ENCODE data around the gene TNFRSF18.

The TNFRSF18 gene

DNA sequence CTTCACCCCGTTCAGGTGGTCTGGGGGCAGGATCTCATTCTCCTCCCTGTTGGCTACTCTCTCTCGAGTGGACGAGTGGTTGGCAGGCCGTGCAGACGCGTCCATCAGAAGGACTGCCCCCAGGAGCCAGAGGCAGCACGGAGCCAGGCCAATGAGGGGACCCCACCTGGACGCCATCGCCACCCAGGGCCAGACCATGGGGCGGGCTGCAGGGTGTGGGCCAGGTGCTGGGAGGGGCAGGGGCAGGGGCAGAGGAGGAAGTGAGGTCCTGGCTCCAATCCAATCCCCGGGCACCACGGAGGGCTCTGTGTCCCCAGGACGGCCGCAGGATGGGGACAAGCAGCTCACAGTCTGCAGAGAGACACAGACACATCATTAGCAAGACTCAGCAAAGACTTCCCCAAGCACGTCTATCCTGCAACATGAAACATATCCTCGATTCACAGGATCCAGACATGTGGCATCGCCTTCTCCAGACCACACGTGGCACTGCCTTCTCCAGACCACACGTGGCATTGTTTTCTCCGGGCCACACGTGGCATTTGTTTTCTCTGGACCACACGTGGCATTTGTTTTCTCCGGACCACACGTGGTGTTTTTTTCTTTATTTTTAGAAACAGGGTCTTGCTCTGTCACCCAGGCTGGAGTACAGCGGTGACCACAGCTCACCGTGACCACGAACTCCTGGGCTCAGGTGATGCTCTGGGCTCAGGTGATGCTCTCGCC is 22.4 kb upstream of the TNFRSF18 start:
- DNase-seq (ENCODE audit: low spot score), result no peak

DNA sequence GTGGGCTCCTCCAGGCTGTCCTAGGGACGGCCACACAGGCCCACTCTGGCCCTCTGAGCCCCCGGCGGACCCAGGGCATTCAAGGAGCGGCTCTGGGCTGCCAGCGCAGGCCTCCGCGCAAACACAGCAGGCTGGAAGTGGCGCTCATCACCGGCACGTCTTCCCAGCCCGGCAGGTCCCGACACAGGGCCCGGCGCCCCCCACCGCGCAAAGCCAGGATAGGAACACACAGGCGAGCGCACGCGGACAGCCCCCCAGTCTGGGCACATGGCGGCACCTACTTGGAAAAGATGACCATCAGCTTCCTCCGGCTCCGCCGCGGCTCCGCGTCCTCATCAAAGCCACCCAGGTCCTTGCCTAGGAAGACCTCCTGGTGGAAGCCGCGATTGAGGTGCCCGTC is 21.8 kb upstream of the TNFRSF18 start:
- no peak for DNase-seq (ENCODE audit: low spot score)

DNA sequence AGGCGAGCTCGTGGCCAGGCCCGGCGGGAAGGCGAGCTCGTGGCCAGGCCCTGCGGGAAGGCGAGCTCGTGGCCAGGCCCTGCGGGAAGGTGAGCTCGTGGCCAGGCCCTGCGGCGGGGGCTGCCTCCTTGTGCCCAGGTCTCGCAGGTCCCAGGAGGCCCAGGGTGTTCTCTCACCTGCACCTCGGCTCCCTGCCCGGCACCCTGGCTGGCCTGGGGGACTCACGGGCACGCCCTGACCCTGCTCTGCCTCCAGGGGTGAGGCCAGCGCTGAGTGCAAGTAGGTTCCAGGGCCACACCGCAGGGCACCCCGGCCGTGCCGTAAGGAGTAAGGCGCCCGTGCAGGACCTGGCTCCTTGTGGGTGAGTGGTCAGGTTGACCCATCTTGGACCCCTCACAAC is 21.0 kb upstream of the TNFRSF18 start:
- no peak for DNase-seq (ENCODE audit: low spot score)

DNA sequence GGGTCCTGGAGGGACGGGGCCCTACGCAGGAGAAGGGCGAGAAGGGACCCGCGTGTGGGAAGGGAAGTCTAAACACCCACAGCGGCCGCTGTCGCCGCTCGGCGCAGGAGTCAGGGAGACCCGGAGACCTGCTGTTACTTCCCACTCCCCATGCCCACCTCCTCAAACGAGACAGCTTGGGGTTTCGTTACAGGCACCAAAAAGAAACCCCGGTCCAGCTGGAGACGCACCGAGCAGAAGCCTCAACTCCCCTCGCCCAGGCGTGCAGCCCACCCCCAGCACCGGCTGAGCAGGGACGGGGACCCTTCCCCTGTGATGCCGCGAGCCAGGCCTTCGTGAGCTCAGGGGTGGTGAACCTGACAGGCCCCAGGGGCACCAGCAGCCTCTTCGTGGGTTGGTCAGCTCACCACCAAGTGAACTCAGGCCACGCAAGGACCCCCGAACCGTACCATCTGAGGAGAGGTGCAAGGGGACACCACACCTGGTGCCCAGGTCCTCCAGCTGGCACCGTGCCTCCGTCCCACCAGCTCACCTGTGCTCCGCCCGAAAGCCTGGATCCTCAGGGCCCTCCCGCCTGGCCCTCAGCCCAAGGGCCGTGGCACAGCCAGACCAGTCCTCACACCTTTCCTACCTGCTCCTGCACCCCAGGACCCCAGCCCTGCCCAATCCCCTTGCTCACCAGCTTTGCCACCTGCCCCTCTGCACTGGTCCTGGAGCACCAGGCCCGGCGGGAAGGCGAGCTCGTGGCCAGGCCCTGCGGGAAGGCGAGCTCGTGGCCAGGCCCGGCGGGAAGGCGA is 20.4 kb upstream of the TNFRSF18 start:
- DNase-seq (ENCODE audit: low spot score), result no peak

DNA sequence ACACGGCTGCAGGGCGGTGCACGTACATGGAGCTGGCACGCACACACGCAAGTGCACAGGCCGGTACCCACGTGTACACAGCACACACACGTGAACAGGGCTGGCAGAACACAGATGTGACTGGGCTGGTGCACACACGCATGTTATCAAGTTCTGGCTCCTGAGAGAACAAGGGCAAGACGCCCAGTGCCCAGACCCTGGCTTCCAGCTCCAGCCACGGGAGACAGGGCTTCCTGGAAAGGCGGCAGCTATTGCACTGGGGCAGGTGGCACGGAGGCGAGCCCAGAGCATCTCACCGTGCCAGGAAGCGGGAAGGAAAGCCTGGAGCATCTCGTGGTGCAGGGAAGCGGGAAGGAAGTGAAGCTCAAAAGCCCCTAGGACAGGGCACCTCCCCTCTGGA is 19.5 kb upstream of the TNFRSF18 start:
- no peak for DNase-seq (ENCODE audit: low spot score)

DNA sequence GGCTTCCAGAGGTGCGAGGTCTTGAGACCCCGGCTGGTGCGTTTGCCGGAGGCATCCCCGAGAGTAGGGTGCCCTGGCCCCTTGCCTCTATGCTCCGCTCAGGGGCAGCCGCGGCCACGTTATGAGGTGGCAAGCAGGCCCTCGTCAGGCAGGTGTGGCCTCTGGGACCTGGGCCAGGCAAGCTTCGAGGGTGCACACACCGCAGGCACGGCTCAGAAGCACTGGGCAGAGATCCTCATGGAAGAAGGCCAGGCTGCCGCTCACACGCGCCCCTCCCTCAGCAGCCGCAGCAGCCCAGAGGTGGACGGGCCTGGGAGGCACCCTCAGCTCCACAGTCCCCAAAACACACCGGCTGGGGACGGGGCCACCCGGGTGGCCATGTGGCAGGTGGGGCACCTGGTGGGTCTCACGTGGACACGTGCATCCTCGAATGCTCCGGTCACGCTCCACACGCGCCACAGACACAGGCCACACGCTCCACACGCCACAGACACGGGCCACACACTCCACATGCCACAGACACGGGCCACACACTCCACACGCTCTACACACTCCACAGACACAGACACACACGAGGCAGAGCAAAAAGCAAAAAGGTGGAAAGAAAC is 18.9 kb upstream of the TNFRSF18 start:
- DNase-seq (ENCODE audit: low spot score), result no peak

DNA sequence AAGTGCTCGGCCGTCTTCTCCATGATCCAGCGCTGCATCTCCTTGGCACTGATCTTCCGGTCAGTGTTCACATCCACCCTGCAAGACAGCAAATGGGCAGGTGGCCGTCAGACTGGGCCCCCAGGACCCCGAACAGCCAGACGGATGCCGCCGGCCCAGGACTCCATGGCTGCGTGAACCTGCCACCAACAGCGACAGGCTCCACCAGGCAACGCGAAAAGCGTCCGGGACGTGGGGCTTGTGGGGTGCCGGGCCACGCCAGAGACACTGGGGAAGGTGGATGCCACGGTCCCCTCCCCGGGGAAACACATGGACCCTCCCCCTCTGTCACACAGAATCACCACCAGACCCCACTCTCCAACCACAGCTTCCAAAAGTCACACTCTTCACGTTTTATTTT is 17.5 kb upstream of the TNFRSF18 start:
- DNase-seq (ENCODE audit: low spot score), result no peak

DNA sequence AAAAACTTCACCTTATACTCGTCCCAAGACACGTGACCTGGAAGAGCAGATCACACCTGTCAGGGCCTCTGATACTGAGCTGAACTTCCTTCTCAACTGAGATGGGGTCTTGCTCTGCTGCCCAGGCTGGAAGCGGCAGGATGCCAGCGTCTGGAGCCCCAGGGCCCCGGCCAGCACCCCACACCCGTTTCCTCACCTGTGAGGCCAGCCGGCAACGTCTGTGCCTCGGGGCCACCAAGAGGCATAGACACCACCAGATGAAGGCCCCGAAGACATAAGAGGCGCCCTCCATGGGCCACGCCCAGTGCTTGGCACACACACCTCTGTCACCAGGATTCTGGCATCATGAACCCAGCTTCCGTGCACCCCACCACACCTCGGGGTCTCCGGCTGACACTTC is 16.9 kb upstream of the TNFRSF18 start:
- DNase-seq (ENCODE audit: low spot score), result no peak

DNA sequence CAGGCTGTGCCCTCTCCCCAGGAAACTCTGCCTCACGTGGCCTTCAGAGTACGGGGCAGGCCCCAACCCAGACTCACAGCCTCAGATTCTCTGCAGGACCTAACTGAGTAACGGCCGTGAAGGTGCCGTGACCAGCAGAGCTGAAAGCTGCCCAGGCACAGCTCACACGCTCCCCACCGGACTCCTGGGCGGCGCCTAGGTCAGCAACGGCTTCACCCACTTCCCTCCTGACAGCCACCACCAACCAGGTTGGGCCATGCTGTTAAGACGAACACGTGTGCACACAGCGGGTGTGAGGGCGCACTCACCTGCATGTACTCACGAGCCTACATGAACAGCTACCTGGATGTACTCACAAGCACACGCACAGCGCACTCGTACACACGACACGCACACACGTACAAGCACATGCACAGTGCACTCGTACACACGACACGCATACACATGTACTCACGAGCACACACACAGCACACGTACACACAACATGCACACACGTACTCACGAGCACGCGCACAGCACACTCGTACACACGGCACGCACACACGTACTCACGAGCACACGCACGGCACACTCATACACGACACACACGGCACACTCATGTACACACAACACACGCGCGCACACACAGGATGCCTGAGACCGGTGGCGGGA is 16.3 kb upstream of the TNFRSF18 start:
- no peak for DNase-seq (ENCODE audit: low spot score)

DNA sequence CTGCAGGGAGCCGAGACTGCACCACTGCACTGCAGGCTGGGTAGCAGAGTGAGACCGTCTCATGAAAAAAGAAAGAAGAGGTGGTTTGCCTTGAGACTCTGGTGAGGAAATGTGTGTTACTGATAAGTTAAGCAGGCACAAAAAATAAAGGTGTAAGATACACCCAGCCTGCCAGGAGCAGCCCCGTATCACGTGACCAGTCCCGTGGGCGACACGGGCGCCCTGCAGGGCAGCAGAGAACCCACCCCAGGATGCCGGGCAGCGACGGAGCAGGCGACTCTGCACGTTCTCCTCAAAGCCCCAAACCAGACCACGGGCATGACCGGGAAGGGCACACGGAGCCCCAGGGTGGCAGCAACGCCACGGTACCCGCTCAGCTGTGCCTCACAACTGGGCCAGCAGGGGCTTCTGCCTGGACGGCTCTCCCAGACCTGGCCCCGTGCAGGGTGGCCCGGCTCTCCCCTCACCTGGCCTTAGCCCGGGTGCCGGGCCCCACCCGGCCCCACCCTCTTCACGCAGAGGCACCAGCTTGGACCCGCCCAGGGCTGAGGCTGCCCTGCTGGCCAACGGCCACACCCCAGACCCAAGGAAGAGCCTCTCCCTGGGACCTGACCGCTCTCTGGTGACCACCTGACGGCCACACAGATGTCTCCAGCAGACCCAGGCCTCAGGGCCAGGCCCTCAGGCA is 15.6 kb upstream of the TNFRSF18 start:
- no peak for DNase-seq (ENCODE audit: low spot score)

DNA sequence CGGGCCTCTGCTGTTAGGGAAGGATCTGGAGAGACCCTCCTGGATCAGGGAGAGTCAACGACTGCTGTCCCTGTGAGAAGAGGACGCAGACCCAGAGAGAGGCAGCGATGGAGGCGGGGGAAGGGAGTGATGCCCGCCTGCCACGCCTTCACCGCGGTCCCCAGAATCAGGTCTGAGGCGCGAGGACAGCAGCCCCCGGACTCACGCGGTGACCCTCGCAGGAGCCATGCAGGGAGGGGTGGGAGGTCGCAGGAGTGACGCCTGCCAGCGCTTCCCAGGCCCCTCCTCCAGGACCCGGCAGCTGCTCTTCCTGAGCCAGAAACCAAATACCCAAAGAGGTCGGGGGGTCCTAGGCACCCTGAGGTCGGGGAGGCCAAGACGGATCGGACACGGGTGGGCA is 13.8 kb upstream of the TNFRSF18 start:
- DNase-seq (ENCODE audit: low spot score), result no peak

DNA sequence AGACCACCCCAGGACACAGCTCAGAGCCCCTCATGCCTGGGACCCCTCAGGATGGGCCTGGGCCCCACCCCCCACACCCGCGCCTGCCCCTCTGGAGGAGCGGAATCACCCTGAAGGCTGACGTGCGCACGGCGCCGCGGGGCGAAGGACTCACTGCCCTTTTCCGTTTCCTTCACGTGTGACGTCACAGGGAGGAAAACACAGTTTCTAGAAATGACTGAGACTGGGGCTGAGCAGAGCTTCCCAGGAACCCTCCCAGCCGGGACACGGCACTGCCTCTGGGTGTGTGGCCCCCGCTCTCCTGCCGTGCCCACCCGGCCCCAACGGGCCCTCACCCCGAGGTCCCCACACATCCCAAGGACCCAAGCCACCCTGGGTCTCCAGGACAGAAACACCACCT is 12.9 kb upstream of the TNFRSF18 start:
- no peak for DNase-seq (ENCODE audit: low spot score)

DNA sequence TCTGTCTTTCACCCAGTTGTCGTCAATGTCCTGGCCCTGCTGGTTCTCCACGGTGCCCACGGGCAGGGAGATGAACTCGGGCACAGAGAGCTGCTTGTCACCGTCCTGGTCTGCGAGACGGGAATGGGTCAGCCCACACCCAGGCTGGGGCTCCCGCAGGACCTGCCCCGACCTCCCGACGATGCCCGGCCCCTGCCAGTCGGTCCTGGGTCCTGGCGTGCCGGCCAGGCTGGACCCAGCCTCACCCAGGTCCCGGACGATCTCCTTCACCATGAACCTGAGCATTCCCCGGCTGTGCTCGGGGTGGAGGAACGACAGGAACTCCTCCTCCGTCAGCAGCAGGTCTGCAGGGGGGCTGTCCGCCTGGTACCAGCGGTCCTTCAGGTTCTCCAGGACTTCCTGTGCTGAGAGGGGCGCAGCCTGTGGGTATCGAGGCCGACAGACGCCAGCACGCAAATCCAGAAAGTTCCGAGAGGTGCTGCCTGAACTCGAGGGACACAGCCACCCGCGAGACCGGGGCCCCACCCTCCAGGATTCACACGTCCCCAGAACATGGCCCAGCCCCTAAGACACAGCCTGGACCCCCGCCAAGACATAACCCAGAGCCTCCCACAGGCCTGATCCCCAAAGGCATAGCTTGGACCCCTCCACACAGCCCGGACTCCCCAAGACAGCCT is 12.3 kb upstream of the TNFRSF18 start:
- DNase-seq (ENCODE audit: low spot score), result no peak

DNA sequence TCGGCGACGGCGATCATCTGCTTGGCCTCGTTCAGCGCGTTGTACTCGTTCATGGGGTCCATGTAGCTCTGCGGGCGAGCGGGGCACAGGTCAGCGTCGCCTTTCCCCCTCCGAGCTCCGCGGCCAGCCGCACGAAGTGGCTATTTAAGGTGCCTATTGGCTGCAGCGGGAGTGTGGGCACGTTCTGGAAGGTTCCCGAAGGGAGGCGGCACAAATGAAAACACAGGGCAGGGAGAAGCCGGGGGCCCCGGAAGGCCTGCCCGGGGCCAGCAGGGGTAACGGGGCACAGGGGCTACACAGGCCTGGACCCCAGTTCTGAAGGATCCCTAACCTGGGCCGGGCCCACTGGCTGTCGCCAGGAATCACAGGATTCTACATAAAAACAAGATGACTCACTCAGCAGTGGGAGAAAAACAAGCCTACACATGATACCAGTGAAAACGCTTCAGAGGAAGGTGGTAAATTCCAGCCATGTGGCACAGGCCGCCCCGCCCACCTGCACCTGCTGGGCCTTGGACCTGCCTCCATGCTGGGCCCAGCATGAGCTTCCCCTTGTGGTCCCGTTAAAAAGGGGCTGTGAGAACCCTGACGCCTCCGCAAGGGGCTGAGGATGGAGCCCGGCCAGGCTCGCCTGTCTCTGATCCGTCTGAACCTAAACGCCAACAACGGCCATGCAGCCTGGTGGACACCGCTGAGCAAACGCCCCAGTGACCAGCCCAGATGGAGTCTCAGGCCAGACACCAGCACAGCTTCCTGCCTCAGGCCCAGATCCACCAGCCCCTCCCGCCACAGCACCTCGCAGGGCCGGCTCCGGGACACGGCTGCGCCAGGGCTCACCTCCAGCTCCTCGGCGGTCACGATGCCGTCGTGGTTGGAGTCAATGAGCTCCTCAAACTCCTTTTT is 11.5 kb upstream of the TNFRSF18 start:
- no peak for DNase-seq (ENCODE audit: low spot score)

DNA sequence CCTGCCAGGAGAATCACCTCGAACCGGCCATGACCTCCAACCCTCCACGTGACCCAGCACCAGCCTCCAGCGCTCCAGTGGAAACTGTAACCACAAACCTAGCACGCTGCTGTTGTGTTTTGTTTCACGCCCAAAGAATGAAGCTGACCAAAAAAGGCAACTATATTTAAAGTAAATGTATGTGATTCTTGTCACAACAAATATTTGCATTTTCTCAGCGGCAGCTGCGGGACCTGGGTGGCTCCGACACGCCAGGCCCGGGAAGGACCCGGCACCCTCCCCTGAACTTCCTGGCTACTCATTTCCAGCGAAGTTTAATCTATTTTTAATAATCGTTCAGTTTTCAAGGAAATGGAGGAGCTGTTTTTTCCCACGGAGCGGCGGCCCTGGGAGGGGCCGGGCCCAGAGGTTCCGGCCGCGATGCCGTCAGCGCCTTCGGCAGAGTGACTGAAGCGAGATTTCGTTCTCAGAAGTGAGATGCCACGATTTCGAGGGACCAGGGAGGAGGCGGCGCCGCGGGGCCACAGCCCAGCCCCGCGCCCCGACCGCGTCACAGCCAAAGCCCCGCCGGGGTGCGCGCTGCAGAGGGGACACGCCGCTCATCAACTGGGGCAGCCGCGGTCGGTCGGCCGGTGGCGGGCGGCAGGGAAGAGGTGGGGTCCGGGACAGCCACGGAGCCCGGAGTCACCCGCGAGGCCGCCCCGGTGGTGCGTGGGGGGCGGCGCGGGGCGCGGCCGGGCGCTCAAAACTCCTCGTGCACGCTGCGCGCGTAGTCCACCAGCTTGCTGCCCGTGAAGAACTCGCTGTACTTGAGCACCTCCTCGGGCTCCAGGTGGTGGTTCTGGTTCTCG is 10.6 kb upstream of the TNFRSF18 start:
- DNase-seq (ENCODE audit: low spot score), result no peak

DNA sequence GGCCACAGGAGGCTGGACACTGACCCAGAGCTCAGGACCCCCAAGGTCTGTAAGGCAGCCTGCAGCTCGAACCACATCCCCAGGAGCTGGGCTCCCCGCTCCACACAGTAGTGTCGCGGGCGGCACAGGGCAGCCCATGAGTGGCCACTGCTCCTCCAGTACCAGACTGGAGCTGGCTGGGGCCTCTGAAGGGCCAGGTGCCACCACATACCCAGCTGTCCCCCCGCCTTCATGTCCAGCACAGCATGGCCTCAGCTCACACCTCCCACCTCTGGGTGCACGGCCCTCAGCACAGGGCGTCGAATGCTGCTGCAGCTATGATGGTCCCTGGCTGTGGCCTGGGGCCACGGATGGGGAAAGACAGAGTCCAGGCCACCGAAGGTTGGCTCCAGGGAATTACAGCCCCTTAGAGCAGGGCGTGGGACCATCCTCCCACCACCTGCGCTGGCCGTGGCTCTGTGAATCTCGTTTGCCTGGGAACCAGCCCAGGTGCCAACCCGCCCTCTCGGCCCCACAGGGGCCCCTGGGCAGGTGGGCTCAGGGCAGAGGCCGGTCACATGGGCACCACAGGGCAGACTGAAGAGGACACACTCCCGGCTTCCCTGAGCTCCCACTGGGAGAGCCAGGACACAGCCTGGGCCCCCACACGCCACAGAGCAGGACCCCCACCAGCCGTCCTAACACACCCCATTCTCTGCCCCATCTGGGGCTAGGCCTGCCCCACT is 9.7 kb upstream of the TNFRSF18 start:
- no peak for DNase-seq (ENCODE audit: low spot score)

DNA sequence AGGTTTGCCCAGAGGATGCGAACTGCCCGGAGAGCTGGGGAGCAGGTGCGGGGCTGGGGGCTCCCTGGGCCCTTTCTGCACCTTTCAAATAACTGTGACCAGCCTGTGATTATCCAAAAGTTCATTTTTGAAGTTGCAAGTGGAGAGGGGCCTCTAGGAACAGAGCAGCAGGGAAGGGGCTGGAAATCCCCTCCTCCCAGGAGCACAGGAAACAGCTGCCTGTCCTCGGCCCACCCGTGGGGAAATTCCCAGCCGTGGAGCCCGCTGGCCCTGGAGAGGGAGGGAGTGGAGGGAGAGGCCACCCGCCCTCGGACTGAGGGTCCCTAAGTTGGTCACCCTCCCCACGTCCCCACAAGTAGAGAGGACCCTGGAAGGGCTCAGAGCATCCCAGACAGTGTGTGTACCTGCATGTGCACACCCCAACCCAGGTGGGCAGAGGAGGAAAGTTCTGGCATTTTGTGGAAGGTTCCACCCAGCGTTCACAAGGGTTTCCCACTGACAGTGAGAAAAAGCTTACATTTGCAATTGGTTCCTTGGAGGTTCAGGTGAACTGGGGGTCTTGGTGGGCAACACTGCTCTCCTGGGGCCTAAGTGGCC is 8.8 kb upstream of the TNFRSF18 start:
- DNase-seq (ENCODE audit: low spot score), result no peak

All from kidney capillary endothelial cell (primary cell).